HG02642 (cell line): ENCODE data around the gene M6PR.
A peak's percentile ranks its signal among the peaks of the same experiment; 100 is the strongest.
"Not testable (repeated sequence)": the region's sequence is repeated elsewhere in the genome, so short reads cannot be mapped to it uniquely, and the experiment has no call there.

ENCODE experiments used
- ATAC-seq: cut with Tn5 transposase; IDR thresholded peaks from one replicate; pipeline ENCODE4 v1.9.1; 2021; ENCODE audit warnings: mild to moderate bottlenecking; ENCODE audit not compliant: unreplicated experiment, poor library complexity

The M6PR gene

DNA sequence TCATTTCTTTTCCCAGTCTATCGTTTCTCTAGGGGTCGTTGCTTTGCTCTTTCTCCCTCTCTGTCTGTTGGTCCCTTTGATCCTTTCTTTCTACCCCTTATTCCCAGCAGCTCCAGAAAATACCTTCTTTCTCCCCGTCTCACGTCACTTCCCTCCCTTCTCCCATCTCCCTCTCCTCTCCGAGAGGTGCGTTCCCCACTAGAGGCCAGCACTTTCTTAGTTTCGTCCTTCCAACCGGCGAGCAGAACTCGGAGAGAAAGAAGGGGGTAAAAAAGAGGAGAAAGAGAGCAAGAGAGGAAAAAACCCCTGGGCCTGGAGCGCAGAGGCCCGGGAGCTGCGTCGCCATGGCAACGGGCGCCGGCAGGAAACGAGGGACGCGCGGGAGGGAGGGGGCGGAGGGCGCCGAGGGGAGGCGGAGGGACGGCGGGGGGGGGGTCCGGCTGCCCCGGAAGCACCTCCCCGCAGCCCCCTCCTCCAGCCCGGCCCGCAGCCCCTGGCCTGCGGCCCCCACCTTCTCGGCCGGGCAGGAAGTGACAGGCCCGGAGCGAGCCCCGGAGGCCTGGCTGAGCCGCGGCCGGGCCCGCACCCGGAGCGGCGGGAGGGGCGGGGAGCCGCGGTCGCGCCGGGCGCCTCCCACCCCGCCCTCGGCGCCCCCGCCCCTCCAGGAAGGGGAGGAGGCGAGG lies 35.3 kb downstream of the M6PR start, which contains the start of gene PHC1:
Gene PHC1 (plus strand): TSS at position 477 of the 683 bp plus-strand sequence. CDS start 3,169 bp downstream, outside the sequence.
- peak; percentile 78 for ATAC-seq

DNA sequence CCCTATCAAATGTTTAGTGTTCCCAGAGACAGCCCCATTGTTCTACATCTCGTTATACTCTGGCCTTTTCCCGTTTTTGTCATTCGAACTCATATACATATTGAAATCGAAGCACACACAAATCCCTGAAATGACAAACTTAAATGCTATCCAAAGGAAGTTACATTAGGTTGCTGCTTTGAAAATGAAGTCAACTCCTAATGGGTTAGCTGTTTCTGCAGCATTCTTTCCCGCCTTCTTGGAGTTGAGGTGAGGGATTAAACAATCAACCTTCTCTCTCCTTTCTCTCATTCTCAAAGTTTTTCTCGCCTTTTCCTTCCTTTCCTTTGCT lies 35.8 kb downstream of the M6PR start:
- no peak for ATAC-seq

DNA sequence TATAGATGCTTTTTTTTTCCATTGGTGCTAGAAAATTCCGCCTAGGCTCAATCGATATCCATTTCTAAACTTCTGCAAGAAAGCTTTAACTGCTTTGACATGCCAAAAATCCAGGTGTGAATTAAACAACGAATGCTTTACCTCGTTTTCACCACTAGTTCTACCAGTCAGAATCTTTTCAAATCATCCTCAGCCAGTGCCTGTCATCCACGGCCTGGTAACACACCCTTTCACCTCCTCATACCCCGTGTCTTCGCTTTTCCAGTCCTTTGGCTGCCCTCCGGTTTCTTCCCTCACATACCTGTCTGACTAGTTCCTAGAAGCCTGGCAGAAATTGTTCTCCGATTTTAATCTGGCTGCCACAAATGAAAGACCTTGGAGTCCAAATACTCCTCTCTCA lies 36.5 kb downstream of the M6PR start:
- no peak for ATAC-seq

DNA sequence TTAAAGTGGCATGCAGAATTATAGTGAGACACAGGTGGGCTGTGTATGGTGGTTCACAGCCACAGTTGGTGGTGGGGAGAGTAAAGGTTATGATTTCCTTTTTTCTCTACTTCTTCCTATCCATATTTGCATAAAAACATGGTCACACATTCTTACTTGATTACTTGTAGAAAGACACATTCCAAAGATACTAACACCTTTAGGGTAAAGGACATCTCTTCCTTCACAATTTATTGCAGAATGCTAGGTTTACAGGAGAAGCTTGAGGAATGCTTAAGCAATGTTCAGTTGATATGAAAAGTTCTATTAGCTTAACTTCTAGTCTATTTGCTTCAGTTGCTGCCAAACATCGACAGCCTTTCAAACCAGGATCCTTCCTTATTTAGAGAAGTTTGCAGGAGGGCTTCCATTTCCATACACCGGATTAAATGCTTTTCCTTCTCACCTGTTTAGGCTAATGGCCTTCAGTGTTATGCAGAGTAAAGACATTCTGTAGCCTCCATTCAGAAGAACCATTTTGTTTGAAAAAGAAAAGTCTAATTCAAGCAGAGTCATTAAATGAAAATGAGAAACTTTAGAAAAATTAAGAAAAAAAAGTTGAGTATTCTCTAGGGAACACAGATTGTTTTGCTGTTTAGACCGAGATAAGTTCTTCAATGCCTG lies 37.7 kb downstream of the M6PR start:
- ATAC-seq, result no peak

DNA sequence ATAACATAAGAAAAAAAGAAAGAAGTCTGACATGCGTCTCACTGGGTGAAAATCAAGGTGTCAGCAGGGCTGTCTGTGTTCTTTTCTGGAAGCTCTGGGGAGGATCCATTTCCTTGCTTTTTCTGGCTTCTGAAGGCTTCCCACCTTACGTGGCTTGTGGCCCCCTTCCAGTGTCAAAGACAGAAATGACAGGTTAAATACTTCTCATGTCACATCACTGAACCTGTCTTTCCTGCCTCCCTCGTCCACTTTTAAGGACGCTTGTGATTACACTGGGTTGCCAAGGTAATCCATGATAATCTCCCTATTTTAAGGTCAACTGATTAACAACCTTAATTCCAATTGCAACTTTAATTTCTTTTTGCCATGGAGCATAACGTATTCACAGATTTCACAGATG lies 39.7 kb downstream of the M6PR start:
- no peak for ATAC-seq

DNA sequence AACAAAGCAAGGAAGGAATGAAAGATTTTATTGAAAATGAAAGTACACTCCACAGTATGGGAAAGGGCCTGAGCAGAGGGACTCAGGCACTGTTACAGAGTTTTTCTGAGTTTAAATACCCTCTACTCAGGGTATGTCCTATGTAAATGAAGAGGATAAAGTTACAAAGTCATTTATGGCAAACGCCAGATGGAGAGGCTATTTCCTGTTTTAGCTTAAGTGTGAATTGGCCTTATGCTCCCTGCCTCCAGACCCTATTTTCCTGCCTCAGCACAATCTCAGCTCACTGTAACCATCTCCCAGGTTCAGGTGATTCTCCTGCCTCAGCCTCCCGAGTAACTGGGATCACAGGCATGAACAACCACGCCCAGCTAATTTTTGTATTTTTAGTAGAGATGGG lies 41.9 kb downstream of the M6PR start:
- ATAC-seq, result no peak

DNA sequence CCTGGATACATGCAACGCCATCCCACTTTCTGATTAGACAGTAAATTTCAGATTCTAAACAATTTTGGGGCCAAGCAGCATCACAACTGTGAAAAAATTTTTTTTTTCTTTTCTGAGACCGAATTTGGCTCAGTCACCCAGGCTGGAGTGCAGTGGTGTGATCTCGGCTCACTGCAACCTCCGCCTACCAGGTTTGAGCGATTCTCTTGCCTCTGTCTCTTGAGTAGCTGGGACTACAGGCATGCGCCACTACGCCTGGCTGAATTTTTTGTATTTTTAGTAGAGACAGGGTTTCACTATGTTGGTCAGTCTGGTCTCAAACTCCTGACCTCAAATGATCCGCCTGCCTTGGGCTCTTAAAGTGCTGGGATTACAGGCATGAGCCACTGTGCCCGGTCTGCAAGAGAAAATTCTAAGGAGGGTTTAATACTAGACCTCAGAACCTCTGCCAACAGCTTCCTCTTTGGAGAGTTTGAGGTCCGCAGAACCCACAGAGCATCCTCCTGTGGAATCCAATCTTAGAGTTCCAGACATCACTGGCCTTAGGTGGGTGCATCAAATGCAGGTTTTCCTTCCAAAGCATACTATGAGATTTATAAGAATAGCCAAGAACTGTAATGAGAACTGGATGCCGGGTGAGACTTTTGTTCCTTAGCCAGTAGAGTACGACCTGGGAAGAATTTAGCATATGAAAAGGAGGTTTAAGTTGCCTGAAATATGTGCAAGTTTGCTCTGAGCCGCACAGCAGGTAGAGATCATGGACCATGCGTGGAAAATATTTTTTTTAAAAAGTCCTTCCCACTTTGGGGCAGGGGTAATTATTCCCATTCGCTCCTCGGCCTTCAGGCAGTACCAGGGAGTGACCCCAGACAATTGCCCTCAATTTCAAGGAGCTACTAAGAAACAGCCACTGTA lies 42.9 kb downstream of the M6PR start:
- ATAC-seq, result no peak

DNA sequence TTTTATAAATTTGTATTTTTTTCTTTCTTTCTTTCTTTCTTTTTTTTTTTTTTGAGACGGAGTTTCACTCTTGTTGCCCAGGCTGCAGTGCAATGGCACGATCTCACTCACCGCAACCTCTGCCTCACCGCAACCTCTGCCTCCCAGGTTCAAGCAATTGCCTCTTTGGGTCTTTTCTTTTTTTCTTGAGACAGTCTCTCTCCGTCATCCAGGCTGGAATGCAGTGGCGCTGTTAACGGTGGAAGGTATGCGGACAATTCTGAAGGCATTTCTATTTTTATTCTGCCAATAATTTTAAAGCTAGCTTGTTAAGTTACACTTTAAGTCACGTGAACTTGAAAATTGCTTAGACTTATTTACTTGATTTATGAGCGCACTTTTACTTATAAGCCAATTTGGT lies 43.9 kb downstream of the M6PR start:
- no peak for ATAC-seq

DNA sequence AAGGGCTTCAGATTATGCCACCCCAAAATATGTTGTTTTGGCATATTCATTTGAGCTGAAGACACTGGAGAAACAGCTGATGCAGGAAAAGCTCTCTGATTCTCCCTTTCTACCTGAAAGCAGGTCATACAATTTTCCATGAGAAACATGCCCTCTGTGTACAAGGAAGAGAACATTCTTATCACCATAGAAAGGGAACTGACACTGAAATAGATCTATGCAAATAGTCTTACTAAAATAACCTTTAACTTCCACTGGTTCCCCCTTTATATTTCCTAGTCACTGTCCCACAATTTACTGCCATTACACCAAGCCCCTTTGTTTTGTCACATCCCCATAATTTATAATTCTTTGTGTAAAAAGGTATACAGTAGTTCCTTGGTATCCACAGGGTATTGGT lies 44.8 kb downstream of the M6PR start:
- no peak for ATAC-seq

DNA sequence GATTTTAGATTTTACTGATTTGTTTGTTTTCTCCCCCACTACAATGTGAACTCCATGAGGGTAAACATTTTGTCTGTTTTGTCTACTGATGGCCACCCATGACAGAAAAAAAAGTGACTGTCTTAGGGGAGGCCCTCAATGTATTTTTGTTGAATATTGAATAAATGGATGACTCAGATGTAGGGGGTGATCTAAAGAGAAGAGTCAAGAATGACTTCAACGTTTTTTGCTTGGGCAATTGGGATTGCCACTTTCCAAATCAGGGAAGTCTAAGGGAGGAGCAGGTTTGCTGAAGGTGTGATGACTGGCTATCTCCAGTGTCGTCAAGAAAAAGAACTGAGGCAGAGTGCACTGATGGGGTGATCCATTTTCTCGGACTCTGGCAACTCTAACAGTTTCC lies 45.8 kb downstream of the M6PR start:
- no peak for ATAC-seq

DNA sequence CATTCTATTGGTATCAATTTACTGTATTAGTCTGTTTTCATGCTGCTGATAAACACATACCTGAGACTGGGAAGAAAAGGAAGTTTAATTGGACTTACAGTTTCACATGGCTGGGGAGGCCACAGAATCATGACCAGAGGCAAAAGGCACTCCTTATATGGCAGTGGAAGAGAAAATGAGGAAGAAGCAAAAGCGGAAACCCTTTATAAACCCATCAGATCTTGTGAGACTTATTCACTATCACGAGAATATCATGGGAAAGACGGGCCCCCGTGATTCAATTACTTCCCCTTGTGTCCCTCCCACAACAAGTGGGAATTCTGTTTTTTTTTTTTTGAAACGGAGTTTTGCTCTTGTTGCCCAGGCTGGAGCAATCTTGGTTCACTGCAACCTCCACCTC lies 46.7 kb downstream of the M6PR start:
- not testable (repeated sequence) for ATAC-seq

DNA sequence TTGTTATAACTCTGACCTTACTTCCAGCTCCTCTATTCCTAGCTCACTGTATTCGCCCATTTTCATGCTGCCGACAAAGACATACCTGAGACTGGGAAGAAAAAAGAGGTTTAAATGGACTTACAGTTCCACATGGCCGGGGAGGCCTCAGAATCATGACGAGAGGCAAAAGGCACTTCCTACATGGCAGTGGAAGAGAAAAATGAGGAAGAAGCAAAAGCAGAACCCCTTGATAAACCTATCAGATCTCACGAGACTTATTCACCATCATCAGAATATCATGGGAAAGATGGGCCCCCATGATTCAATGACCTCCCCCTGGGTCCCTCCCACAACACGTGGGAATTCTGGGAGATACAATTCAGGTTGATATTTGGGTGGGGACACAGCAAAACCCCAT lies 49.6 kb downstream of the M6PR start:
- ATAC-seq, result no peak

DNA sequence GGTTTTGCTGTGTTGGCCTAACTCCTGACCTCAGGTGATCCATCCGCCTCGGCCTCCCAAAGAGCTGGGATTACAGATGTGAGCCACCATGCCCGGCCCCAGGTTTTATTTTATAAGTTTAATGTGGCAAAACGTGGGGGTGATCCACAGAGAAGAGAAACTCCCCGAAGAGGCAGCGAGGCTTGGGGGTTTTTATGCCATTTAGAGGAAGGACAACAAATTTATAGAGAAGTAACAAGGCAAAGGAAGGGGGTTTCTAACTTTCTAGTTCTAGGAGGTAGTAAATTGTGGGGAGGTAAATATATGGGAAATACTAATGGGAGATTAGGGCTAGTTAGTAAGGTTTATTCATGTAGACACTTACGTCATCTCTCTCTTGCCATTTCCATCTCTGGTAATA lies 52.4 kb downstream of the M6PR start:
- ATAC-seq, result no peak

DNA sequence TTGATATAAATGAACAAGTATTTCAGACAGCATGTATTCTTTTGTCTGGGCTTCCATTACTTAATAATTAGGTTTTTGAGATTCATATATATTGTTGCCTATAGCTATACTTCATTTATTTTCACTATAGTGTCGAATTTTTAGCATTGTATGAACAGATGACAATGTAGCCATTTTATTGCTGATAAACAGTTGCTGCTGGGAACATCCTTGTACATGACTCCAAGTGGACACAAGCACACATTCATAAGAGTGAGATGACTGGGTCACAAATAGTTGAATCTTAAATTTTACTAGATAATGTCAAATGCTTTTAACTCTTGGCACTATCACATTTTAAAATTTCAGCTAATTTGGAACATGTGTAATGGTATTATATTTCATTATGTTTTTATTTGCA lies 54.5 kb downstream of the M6PR start:
- no peak for ATAC-seq

DNA sequence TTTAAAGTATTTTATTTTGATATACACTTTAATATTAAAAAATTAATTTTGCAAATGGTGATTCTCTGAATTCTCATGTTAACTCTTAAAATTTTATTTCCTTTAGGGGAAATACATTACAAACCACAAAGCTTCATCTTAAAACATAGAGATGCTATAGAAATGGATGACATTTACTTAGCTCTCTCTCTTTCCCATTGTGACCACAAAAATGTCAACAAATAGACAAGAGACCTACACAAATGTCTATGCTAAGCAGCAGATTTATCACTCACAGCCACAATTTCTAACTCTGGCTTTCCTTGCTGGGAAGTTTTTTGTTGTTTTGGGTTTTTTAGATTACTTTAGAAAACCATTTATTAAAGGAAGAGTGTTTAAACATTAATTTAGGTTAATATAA lies 55.1 kb downstream of the M6PR start:
- ATAC-seq, result no peak

DNA sequence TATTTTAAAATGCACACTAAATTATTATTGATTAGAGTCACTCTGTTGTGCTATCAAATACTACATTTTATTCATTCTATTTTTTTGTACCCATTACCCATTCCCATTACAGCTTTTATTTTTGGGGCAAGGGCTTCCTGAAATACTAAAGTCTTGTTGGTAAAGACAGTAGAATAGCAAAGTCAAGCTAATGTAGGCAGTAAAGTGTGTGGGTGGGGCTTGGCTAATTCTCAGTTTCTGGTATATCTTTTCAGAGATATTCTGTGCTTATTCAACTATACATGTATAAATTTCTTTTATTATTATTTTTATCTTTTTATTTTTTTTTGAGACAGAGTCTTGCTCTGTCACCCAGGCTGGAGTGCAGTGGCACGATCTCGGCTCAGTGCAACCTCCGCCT lies 57.5 kb downstream of the M6PR start:
- ATAC-seq, result no peak
